DND-41 (cell line): ENCODE results near the gene RASGEF1C.

Experiments used
- ATAC-seq: fragments of 200-7000 bp; cut with Tn5 transposase; 3 replicates; pipeline ENCODE4 v1.9.1; 2021; ENCODE audit warnings: low read depth; ENCODE audit not compliant: insufficient read depth
- DNase-seq: peaks from one replicate; pipeline ENCODE4 v3.0.0-alpha.2; 2020
- H2AFZ ChIP-seq: 2 replicates; pipeline ENCODE4 v1.6.0; 2012; ENCODE audit warnings: low read depth, low read length
- H3K27ac ChIP-seq: 2 replicates; pipeline ENCODE4 v1.5.1; 2012; ENCODE audit warnings: low read length, inconsistent platforms
- H3K27me3 ChIP-seq: fragments of 200-600 bp; sonication (generic); 2 replicates; pipeline ENCODE4 v1.6.0; 2012; ENCODE audit warnings: low read length, mild to moderate bottlenecking, inconsistent platforms; ENCODE audit not compliant: insufficient read depth, poor library complexity
- H3K36me3 ChIP-seq: 2 replicates; pipeline ENCODE4 v1.5.1; 2012; ENCODE audit warnings: low read length, inconsistent platforms; ENCODE audit not compliant: insufficient read depth
- H3K4me1 ChIP-seq: 2 replicates; pipeline ENCODE4 v1.5.1; 2012; ENCODE audit warnings: mild to moderate bottlenecking, low read length; ENCODE audit not compliant: insufficient read depth
- H3K4me2 ChIP-seq: 2 replicates; pipeline ENCODE4 v1.6.0; 2012; ENCODE audit warnings: mild to moderate bottlenecking, moderate library complexity, low read length, inconsistent platforms; ENCODE audit not compliant: insufficient read depth
- H3K4me3 ChIP-seq, 2 experiments: fragments of 200-600 bp in 1 of 2; shearing (Covaris generic) in 1 of 2; 2 replicates each; pipeline ENCODE4 v1.5.1; 2012 to 2016; ENCODE audit warnings: inconsistent platforms in 2 of 2, low read length in 2 of 2, mild to moderate bottlenecking in 2 of 2, low read depth in 1 of 2, moderate library complexity in 1 of 2
- H3K79me2 ChIP-seq: 2 replicates; pipeline ENCODE4 v1.6.0; 2012; ENCODE audit warnings: low read length, inconsistent platforms; ENCODE audit not compliant: insufficient read depth
- H3K9ac ChIP-seq: 2 replicates; pipeline ENCODE4 v1.6.0; 2012; ENCODE audit warnings: low read depth, mild to moderate bottlenecking, inconsistent platforms, low read length, moderate library complexity
- H3K9me3 ChIP-seq: 2 replicates; pipeline ENCODE4 v1.5.1; 2012; ENCODE audit warnings: low read length, moderate library complexity, mild to moderate bottlenecking, inconsistent platforms; ENCODE audit not compliant: insufficient read depth, severe bottlenecking
- H4K20me1 ChIP-seq: 2 replicates; pipeline ENCODE4 v1.6.0; 2012; ENCODE audit warnings: low read length; ENCODE audit not compliant: insufficient read depth
- CTCF ChIP-seq: IDR thresholded peaks from 2 replicates; pipeline ENCODE4 v1.5.1; 2012; ENCODE audit warnings: borderline replicate concordance, low read length, moderate library complexity, mild to moderate bottlenecking; ENCODE audit not compliant: poor library complexity, severe bottlenecking; ENCODE audit errors: extremely low read depth
- EZH2 ChIP-seq: IDR thresholded peaks from 3 replicates; pipeline ENCODE4 v1.6.1; 2012; ENCODE audit warnings: borderline replicate concordance, low read depth, mild to moderate bottlenecking, moderate library complexity, low read length, inconsistent platforms; ENCODE audit not compliant: severe bottlenecking

Gene RASGEF1C

GRCh38 chr5:180156141-180156540 is 52.9 kb downstream of the RASGEF1C start:
- ATAC-seq (no peak), DNase-seq (no peak)
- H3K9ac ChIP-seq, result no peak overlapping the region
- no peaks in the 10 kb centered on the region for H3K4me1 ChIP-seq
- no peak overlapping the region for H3K27ac ChIP-seq
- no peak overlapping the region for H2AFZ ChIP-seq
- no peaks in the 10 kb centered on the region for H3K36me3 ChIP-seq
- H3K4me2 ChIP-seq, result no peak overlapping the region
- no peak overlapping the region for H3K4me3 ChIP-seq
- H3K27me3 ChIP-seq, result peaks cover 8% of the 10 kb centered on the region
- no peak for TF ChIP-seq CTCF
- no peak for TF ChIP-seq EZH2
- H3K9me3 ChIP-seq, result no peaks in the 10 kb centered on the region
- no peaks in the 10 kb centered on the region for H3K79me2 ChIP-seq
- H4K20me1 ChIP-seq, result no peaks in the 10 kb centered on the region

GRCh38 chr5:180155365-180155926 is 53.6 kb downstream of the RASGEF1C start:
- no peaks in the 10 kb centered on the region for H4K20me1 ChIP-seq
- ATAC-seq (no peak), DNase-seq (no peak)
- TF ChIP-seq EZH2 (no peak), CTCF (no peak)
- no peak overlapping the region for H3K4me2 ChIP-seq
- no peaks in the 10 kb centered on the region for H3K4me1 ChIP-seq
- no peaks in the 10 kb centered on the region for H3K9me3 ChIP-seq
- H3K27ac ChIP-seq, result no peak overlapping the region
- H2AFZ ChIP-seq, result no peak overlapping the region
- H3K36me3 ChIP-seq, result no peaks in the 10 kb centered on the region
- no peaks in the 10 kb centered on the region for H3K79me2 ChIP-seq
- H3K4me3 ChIP-seq, result no peak overlapping the region
- no peak overlapping the region for H3K9ac ChIP-seq
- H3K27me3 ChIP-seq, result peaks cover 8% of the 10 kb centered on the region

- no peaks in the 10 kb centered on the region for H3K79me2 ChIP-seq
Measured at GRCh38 chr5:180154821-180155364, 54.1 kb downstream of the RASGEF1C start.

More at GRCh38 chr5:180154821-180155364, 54.1 kb downstream of the RASGEF1C start:
- Histone ChIP-seq H3K9me3 (no peaks in the 10 kb centered on the region), H3K9ac (no peak overlapping the region), H3K4me2 (no peak overlapping the region), H3K36me3 (no peaks in the 10 kb centered on the region), H3K27ac (no peak overlapping the region), H3K4me1 (no peaks in the 10 kb centered on the region), H2AFZ (no peak overlapping the region), H3K27me3 (peaks cover 6% of the 10 kb centered on the region), H4K20me1 (no peaks in the 10 kb centered on the region), H3K4me3 (no peak overlapping the region)
- DNase-seq (no peak), ATAC-seq (no peak)
- TF ChIP-seq CTCF (no peak), EZH2 (no peak)
